GM12872 (cell line): ENCODE data around the gene MFSD11.

Experiments
- TF ChIP-seq, protein P1 (sequence below): IDR thresholded peaks from 3 replicates; pipeline ENCODE4 v1.5.1; 2011; ENCODE audit warnings: low read depth, mild to moderate bottlenecking, low read length, moderate library complexity; ENCODE audit not compliant: insufficient read depth

MFSD11 gene

DNA sequence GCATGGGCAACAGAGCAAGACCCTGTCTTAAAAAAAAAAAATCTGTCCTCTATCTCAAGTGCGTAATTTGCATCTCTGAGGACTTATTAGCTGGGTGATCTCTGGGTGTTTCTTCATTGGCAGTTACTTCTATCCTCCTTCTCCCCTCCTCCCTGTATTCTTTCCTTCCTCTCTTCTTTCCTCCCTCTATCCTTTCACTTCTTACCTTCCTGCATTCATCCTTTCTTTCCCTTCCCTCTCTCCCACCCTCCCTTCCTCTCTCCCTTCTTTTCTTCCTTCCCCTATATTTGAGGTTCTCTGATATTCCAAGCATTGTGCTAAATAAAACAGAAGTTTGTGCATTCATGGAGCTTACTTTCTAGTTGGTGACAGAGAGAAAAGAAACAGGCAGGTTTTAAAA lies 10.7 kb downstream of the MFSD11 start:
- TF ChIP-seq, protein P1, sequence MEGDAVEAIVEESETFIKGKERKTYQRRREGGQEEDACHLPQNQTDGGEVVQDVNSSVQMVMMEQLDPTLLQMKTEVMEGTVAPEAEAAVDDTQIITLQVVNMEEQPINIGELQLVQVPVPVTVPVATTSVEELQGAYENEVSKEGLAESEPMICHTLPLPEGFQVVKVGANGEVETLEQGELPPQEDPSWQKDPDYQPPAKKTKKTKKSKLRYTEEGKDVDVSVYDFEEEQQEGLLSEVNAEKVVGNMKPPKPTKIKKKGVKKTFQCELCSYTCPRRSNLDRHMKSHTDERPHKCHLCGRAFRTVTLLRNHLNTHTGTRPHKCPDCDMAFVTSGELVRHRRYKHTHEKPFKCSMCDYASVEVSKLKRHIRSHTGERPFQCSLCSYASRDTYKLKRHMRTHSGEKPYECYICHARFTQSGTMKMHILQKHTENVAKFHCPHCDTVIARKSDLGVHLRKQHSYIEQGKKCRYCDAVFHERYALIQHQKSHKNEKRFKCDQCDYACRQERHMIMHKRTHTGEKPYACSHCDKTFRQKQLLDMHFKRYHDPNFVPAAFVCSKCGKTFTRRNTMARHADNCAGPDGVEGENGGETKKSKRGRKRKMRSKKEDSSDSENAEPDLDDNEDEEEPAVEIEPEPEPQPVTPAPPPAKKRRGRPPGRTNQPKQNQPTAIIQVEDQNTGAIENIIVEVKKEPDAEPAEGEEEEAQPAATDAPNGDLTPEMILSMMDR, result no peak

DNA sequence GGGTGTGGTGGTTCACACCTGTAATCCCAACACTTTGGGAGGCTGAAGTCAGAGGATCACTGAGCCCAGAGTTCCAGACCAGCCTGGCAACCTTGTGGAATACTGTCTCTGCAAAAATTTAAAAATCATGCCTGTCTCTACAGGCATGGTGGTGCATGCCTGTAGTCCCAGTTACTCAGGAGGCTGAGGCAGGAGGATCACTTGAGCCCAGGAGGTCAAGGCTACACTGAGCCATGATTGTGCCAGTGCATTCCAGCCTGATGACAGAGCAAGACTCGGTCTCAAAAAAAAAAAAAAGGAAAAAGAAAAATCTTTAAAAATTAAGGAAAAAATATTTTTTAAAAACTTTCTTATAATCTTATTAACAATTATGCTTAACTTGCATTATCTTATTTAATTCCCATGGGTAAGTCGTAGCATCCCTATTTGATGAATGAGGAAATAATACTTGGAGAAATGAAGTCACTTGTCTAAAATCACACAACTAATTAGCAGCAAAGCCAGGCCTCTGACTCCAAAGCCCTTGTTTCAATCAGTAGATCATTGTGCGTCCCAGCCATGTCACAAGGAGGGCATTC lies 13.6 kb downstream of the MFSD11 start:
- TF ChIP-seq, protein P1, result no peak

DNA sequence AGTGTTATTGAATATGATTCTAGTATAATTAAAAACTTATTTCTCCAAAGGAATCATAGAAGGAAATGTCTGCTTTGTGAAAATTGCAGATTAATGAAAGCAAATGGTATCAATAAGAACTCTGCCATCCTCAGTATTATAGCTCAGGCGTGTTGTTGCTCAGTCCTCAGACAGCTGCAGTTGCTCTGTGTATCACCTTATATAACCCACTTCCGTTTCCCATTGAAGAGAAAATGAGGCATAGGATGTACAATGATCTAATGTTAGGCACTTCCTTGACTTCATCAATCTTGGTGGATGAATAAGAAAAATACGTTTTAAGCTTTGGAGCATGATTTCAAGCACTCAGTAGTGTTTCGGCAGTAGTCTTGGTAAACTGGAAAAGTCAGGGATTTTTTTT lies 14.1 kb downstream of the MFSD11 start:
- TF ChIP-seq, protein P1, result no peak

DNA sequence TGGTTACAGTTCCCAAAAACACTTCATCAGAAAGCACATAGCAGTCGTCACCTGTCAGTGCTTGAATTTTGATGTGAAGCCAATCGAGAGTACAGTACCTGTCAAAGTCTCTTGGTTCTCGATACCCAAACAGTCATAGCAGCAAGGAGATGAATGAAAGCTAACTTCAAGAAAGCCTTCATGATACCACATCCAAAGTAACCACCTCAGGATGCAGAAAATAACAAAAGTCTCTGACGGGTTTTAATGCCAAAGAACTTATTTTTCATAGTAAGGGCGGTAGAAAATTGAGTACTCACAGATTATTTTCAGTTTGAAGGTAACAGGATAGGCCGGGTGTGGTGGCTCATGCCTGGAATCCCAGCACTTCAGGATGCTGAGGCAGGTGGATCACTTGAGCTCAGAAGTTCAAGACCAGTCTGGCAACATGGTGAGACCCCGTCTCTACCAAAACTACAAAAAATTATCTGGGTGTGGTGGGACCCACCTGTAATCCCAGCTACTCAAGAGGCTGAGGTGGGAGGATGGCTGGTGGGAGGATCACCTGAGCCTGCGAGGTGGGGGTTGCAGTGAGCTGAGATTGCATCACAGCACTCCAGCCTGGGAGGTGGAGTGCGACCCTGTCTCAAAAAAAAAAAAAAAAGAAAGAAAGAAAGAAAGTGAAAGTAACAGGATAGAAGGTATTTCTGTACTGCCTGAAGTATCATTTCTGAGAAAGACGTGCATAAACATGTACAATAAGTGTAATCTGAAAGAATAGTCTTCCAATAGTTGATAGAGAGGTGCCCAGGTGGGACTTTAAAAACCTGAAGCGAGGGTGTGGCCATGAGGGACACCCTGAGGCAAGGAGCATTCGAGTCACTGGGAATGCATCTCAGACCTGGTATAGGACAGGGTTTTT lies 15.4 kb downstream of the MFSD11 start:
- TF ChIP-seq, protein P1, result no peak

DNA sequence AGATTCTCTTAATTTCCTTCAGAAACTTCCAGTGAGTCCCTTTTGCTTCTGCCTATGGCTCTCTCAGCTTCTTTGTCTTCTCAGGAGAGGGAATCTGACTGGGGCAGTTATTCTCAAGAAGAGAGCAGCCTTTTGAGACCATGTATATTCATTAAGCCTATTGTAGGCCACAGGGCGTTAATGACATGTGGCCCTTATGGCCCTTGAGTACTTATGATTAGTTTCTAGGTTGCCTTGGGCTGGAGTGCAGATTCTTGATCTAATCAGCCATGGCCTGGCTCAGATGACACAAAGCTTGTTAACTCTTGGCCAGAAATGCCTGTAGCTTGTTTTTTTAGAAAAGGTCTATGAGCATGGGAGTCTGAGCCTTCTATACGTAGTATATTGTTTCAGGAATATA lies 17.4 kb downstream of the MFSD11 start:
- TF ChIP-seq, protein P1, result no peak

DNA sequence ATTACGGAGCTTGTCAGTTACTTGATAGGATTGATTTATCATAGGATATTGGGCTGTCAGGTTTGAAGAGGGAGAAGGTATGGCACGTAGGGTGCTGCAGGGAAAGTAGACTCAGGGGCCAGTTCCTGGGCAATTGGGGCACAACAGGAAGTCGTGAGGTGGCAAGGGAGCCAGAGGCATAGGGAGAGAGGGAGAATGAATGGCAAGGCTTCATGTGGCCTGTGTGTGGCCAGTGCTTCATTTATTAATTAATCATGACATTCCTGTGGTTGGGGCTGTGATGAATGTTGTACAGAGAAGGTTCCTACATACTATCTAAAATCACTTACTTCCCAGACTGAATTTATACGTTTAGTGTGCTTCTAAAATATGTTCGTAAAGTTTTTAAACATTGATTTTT lies 19.3 kb downstream of the MFSD11 start:
- TF ChIP-seq, protein P1, result no peak

DNA sequence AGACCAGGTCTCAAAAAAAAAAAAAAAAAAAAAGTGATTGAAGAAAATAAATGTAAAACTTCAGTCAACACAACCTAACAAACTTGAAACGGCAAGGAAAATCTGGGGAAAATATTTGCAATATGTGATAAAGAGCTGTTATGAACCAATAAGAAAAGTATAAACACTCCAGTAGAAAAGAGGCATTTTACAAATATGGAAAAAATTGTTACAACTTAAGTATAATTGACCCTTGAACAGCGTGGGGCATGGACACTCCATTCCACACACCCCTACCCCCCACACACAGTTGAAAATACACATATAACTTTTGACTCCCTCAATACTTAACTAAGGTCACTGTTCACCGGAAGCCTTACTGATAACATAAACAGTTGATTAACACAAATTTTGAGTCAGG lies 20.7 kb downstream of the MFSD11 start:
- TF ChIP-seq, protein P1, result no peak
